Measurements from ENCODE around the gene OSBP2. TPM values are rescaled to one million over a fixed set of nuclear protein-coding genes. Genes with fewer than 3 reads are reported as not detected.

OSBP2 gene
- total RNA-seq, 1 experiment from 2014 or later, result 7.1 TPM

GRCh38 chr22:30680991-30681770, 13.5 kb upstream of the OSBP2 start:
- no peak overlapping the region for H2AFZ ChIP-seq
- POLR2A ChIA-PET (ENCODE audit: unreplicated experiment), result no interaction called here
- BruUV-seq (replicated peaks), result no TSS peak

GRCh38 chr22:30681831-30682230, 12.8 kb upstream of the OSBP2 start:
- no peak overlapping the region for H3K27ac ChIP-seq
- no peak overlapping the region for H3K4me2 ChIP-seq
- H3K4me3 ChIP-seq, result no peak overlapping the region
- POLR2A ChIA-PET (ENCODE audit: unreplicated experiment), result no interaction called here
- CTCF ChIA-PET, result no interaction called here
- H3K27me3 ChIP-seq (ENCODE audit: insufficient read depth, low read depth), result no peaks in the 10 kb centered on the region
- no peaks in the 10 kb centered on the region for H3K36me3 ChIP-seq (ENCODE audit: low read depth)
- H3K9me2 ChIP-seq (ENCODE audit: insufficient read depth), result no peaks in the 10 kb centered on the region
- no peaks in the 10 kb centered on the region for H3F3A ChIP-seq (ENCODE audit: insufficient read depth, low read depth)
- H3K79me2 ChIP-seq (ENCODE audit: low read depth), result no peaks in the 10 kb centered on the region
- H4K20me1 ChIP-seq (ENCODE audit: insufficient read depth), result no peaks in the 10 kb centered on the region
- H3K4me1 ChIP-seq (replicated peaks; ENCODE audit: insufficient read depth), result no peaks in the 10 kb centered on the region
- BruUV-seq (replicated peaks), result no TSS peak
- intact Hi-C loops (cut with micrococcal nuclease; ENCODE audit: unreplicated experiment), result no loop called here
- H2AFZ ChIP-seq, result no peak overlapping the region
- TF ChIP-seq EZH2 (IDR thresholded peaks at IDR 0.05; ENCODE audit: low read depth) (no peak), CTCF (conservative IDR thresholded peaks at IDR 0.05) (no peak)
- DNase-seq, result no peak
- H3K9me3 ChIP-seq (ENCODE audit: insufficient read depth, low read depth), result no peaks in the 10 kb centered on the region

More at GRCh38 chr22:30680991-30681770, 13.5 kb upstream of the OSBP2 start:
- DNase-seq, result no peak
- intact Hi-C loops (cut with micrococcal nuclease; ENCODE audit: unreplicated experiment), result no loop called here
- no peaks in the 10 kb centered on the region for H3K36me3 ChIP-seq (ENCODE audit: low read depth)
- H3K4me3 ChIP-seq, result no peak overlapping the region
- no peaks in the 10 kb centered on the region for H3K27me3 ChIP-seq (ENCODE audit: insufficient read depth, low read depth)
- CTCF ChIA-PET, result no interaction called here
- no peaks in the 10 kb centered on the region for H4K20me1 ChIP-seq (ENCODE audit: insufficient read depth)
- no peak overlapping the region for H3K27ac ChIP-seq
- TF ChIP-seq EZH2 (IDR thresholded peaks at IDR 0.05; ENCODE audit: low read depth) (no peak), CTCF (conservative IDR thresholded peaks at IDR 0.05) (no peak)
- H3F3A ChIP-seq (ENCODE audit: insufficient read depth, low read depth), result no peaks in the 10 kb centered on the region
- no peaks in the 10 kb centered on the region for H3K9me2 ChIP-seq (ENCODE audit: insufficient read depth)
- no peaks in the 10 kb centered on the region for H3K4me1 ChIP-seq (replicated peaks; ENCODE audit: insufficient read depth)
- no peak overlapping the region for H3K4me2 ChIP-seq
- no peaks in the 10 kb centered on the region for H3K79me2 ChIP-seq (ENCODE audit: low read depth)
- no peaks in the 10 kb centered on the region for H3K9me3 ChIP-seq (ENCODE audit: insufficient read depth, low read depth)

GRCh38 chr22:30685178-30685577, 9.5 kb upstream of the OSBP2 start:
- Histone ChIP-seq H3K36me3 (ENCODE audit: low read depth) (no peaks in the 10 kb centered on the region), H3K4me2 (no peak overlapping the region), H3K4me1 (replicated peaks; ENCODE audit: insufficient read depth) (peaks cover 4% of the 10 kb centered on the region; the same call in 1 of the 2 replicates), H2AFZ (no peak overlapping the region), H3K9me2 (ENCODE audit: insufficient read depth) (no peaks in the 10 kb centered on the region), H3K27ac (no peak overlapping the region), H3F3A (ENCODE audit: insufficient read depth, low read depth) (no peaks in the 10 kb centered on the region), H3K27me3 (ENCODE audit: insufficient read depth, low read depth) (no peaks in the 10 kb centered on the region), H3K79me2 (ENCODE audit: low read depth) (no peaks in the 10 kb centered on the region), H4K20me1 (ENCODE audit: insufficient read depth) (no peaks in the 10 kb centered on the region), H3K4me3 (no peak overlapping the region), H3K9me3 (ENCODE audit: insufficient read depth, low read depth) (no peaks in the 10 kb centered on the region)
- TF ChIP-seq CTCF (conservative IDR thresholded peaks at IDR 0.05), result no peak
- DNase-seq, result peak in 1 of 2 experiments; percentile 29
- POLR2A ChIA-PET (ENCODE audit: unreplicated experiment), result interaction anchor here (0.6 kb wide), 1 partner anchor 12 kb away, joined by 4 read pairs; no protein-coding TSS in a partner anchor
- intact Hi-C loops (cut with micrococcal nuclease; ENCODE audit: unreplicated experiment), result no loop called here
- CTCF ChIA-PET, result no interaction called here
- no TSS peak for BruUV-seq (replicated peaks)

Data from PC-9 (cell line).